T1000 (cell line): ENCODE data around the gene ZFAND3.

ENCODE experiments used
- DNase-seq: peaks from one replicate; lab custom pipeline; 2025; ENCODE audit warnings: mixed read lengths; lab: John Stamatoyannopoulos, UW

ZFAND3 gene

GRCh38 chr6:38134704-38135088 is 315.2 kb downstream of the ZFAND3 start:
- no peak for DNase-seq

GRCh38 chr6:38136547-38136946 is 317.0 kb downstream of the ZFAND3 start:
- DNase-seq = no peak

DNA sequence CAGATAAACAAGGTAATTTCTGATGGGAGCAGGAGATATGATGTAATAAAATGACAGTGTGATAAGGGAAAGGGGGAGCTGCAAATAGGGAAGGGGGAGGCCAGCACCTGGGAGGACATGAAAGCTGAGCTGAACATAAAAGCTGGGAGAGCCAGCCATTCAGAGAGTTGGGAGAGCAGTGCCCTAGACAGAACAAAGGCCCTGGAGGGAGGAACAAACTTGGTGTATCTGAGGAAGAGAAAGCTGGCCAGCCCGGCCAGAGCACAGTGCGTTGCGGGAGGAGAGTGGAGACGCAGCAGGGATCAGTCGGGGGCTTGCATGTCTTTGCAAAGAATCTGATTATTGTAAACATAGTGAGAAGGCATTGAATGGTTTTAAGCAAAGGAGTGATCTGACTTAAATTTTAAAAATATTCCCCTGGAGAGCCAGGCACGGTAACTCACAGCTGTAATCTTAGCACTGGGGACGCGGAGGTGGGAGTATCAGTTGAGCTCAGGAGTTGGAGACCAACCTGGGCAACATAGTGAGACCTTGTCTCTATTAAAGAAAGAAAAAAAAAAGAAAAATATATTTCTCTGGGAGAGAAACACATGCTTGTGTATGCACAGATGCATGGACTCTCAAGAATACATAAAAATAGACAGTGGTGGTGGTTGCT is 318.2 kb downstream of the ZFAND3 start:
- DNase-seq = no peak

- DNase-seq = no peak
These were observed 318.8 kb downstream of the ZFAND3 start for GRCh38 chr6:38138374-38138773.

DNA sequence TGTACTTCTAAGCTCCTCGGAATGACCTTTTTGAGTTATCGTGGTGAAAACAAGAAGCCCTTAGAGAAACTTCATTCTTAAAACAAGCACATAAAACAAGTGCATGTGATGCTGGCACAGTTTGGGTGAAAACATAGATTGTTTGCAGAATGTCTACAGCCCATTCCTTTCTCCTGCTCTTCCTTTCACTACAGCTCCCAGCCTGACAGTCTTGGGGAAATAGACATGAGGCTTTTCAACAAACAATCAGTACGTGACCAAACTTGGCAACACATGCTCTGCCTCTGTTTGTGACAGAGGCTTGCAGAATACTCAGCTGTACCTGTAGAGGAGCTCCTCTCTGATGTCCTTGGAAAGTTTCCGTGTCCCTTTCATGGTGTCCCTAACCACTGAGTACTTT is 321.6 kb downstream of the ZFAND3 start:
- DNase-seq = no peak

DNA sequence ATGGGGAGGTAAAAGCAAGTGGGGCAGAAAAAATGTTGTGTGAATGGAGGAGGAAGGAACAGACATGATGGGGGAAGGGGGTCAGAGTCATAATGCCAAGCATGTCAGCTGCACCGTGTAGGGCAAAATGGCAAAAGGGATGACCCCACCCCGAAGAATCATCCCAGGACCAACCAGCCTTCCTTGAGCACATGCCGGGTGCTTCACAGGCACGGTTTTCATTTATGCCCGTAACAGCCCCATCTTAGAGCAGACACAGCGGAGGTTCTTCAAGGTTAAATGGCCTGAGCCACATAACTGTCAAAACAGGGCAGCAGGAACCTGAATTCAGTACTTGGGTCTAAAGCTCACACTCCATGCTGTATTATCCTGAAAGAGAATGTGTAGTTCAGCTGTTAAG is 322.2 kb downstream of the ZFAND3 start:
- DNase-seq = no peak

DNA sequence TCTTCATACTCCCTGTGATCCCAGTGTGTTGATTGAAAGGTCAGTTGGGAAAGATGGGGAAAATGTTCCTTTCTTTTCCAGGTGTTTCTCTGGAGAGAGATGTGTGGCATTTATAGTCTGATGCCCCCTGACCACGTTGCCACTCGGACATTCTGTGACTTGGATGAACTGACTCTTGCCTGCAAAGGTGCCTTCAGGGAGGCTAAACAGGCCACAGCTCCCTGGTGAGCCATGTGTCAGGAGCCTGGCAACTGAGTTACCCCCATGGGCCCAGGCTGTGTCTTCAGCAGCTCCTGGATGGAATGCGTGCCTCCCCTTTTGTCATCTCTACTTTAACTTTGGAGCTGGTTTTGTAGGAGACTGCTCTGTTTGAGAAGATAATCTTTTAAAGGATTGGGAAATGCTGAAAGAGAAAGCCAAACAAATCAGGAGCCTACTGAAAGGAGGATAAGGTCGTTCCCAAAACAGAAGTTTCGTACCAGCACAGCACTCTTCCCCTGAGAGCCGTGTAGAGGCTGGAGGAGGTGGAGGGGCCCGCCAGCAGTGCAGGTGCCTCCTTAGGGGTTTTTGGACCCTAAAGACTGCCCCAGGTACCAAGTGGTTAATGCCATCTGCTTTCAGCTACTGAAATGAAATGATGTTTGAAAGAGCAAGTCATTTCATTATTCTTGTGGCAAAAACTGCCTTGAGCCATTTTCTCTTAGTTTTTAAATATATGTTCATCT is 322.8 kb downstream of the ZFAND3 start:
- DNase-seq = no peak

- no peak for DNase-seq
These were observed 323.9 kb downstream of the ZFAND3 start for GRCh38 chr6:38143191-38144150.

DNA sequence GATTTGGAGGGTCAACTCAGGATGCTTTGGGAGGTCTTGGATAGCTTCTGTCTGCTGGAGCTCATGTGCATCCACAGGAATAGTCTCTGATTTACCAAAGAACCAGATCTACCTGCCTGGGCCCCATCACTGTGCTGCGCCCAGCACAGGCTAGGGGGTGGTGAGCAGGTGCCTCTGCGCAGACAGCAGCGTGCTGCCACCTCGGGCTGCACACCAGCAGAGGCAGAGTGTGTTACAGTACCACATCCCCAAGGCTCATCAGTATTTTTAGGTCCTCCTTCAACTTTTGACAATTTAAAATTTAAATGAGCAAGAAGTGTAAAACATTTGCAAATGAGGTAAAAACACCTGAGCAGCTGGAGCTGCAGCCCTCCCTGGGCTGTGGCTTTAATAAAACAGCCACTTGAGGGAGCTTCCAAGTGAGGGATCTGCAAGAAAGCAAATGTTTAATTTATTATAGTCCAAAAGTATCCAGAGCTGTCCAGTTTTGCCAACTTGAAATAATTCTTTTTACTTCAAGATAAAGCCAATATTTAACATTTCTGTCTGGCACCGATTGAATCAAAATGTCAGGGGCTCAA is 324.9 kb downstream of the ZFAND3 start:
- DNase-seq = no peak

DNA sequence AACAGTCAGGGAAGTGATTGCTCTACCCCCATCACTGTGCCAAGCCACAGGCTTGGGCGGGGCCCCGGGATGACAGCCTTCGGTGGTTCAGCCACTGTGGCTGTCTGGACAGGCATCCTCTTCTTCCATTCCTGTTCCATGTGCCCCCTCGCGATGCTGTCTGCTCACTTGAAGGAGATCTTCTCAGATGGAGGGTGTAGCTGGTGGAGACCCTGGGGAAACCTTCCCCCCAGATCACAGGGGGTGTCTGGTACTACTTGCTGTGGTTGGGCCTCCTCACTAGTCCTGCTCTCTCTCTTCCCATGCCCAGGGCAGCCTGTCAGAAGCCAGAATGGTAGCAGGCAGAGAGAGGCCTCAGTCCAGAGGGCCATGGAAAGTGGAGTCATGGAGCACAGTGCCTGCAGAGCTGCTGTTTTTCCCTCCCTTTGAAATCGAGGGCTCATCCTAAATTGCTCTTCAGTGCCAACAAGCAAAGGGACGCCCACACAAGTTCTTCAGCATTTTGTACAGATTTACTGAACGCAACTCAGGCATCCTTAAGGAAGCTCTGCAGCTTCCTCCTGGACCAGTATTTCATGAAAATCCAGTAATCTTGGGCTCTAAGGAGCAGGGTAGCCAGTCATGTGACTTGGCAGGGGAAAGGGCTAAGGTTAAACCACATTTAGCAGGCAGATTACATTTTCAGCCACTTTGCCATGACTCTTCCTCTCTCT is 326.6 kb downstream of the ZFAND3 start:
- DNase-seq = no peak

DNA sequence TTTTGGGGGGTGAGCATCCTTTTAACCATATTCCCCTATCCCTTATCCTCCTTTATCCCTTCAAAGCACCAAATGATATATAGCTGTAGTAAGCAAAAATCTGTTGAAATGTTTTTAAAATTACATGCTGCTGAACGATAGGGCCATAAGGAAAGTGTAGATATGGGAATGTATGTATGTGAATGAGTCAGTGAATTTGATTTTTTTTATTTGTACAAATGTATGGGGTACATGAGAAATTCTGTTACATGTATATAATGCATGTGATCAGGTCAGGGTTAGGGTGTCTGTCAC is 327.2 kb downstream of the ZFAND3 start:
- DNase-seq = no peak

DNA sequence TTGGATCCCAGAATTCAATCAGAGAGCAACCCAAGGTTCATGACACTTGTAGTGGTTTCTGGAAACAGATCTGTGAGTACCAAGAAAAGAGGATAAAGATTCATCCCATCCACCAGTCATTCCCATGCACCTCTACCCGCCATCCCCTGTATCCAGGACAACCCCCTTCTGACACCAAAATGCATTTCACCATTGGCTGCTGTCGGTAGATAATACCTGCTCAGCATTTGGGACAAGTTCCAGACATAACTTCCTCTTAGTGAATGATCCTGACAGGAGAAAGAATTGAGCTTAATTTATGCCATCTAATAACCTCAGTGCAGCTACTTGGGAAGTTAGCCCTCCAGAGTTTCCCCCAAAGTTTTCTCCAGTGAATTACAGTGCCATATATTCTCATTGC is 329.1 kb downstream of the ZFAND3 start:
- DNase-seq = no peak

GRCh38 chr6:38149531-38149930 is 330.0 kb downstream of the ZFAND3 start:
- DNase-seq = no peak

GRCh38 chr6:38150021-38150420 is 330.5 kb downstream of the ZFAND3 start:
- no peak for DNase-seq

DNA sequence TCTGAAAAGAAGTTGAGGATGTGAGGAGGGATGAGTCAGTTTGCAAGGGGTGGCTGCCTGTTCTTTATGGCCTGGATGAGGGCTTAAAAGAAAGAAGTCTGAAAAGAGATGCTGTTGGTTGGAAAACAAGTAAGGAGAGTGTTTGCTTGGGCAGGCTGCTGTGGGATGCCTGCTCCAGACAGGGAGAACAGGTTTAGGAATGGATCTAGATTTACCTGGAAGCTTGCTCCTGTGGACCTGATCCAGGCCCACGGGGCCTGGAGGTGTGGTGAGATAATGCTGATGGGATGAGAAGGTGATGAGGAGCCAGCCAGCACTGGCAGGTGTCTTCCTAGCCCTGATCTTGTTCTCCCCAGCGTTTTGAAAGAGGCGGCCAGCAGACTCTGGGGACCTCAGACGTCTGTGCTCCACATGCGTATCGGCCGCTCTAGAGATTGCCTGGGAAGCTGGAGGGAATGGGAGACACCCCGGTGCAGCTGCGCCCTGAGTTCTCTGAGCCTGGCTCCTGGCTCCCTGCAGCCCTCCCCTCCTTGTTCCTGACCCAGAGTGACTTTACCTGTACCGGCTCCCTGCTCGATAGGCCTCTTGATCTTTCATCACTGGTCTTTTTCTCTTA is 331.3 kb downstream of the ZFAND3 start:
- DNase-seq = no peak

DNA sequence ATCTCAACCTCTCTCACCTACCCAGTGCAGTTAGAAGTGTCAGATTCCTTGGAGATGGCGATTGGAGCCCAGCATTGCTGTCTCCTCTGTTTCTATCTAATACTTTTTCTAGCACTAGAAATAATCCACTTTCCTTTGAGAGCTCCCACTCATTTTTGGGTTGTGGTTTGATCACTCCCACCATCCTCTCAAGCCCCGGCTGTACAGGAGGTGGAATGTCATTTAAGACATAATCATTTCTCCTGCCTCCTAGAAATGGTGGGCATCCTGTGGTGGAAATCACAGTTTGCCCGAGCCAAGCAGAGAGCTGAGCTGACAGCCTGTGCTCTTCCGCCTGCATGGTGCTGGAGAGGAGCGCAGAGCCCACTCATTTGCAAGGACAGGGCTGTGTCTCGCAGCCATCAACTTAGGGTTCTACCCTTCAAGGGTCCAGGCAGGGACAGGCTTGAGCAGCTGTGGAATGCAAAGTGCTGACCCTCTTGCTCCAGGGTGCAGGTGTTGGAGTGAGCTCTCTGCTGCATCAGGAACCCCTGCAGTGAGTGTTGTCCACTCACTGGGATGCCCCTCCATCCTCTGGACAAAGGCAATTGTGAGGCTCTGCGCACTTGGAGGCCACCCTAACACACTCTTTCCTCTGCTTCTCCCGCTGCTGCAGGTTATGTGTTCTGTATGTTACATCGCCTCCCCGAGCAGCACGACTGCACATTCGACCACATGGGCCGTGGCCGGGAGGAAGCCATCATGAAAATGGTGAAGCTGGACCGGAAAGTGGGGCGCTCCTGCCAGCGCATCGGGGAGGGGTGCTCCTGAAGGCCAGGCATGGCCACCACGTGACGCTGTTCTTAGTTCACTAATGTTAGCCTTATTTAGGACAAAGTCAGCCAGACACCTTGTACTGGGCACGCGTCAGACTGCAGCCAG is 332.3 kb downstream of the ZFAND3 start:
- no peak for DNase-seq

DNA sequence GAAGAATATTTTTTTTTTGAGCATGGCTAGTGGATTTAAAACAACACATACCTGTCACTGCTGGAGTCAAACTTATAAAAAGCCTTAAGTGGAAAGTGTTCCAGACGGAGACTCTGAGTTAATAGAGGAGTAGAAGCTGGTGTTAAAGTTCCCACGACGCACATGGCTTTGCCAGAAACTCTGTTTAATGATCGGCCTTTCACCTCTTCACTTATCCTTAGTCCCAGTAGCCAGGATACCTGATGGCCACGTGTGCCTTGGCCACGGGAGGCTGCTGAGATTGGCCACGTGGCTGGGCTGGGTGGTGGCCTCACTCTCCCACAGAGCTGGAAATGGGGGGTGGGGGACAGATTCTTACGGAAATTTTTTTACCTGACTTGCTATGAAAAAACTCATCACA is 333.1 kb downstream of the ZFAND3 start:
- no peak for DNase-seq

DNA sequence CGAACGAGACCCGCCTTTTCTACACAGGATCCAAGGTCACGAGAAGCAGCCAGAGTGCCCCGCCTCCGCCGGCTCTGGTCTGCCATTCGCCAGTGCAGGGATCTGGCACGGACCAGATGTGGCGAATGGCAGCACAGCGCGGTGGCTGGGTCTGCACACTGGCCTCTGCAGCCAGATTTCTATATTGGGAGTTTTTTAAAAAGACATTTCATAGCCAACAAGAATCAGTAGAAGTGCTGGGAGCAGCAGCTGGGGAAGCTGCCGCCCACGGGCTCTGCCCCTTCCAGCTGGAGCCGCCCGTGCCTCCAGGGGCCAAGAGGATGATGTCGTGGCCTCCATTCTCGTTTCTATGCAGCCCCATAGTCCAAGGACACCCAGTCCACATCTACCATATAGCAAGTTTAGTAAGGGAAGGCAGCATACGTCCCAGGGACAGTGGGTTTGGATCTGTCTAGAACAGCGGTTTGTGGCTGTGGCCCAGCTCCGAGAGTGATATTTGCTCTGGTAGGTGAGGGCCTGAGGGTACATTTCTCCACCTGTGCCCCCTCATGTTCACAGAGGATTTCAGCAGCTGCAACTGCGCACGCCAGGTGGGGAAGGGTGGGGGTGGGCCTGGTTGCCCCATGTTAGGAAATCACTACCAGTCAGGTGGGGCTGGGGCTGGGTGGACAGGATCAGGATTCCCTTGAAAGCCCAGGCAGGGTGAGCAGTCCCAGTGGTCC is 333.7 kb downstream of the ZFAND3 start:
- DNase-seq = no peak

DNA sequence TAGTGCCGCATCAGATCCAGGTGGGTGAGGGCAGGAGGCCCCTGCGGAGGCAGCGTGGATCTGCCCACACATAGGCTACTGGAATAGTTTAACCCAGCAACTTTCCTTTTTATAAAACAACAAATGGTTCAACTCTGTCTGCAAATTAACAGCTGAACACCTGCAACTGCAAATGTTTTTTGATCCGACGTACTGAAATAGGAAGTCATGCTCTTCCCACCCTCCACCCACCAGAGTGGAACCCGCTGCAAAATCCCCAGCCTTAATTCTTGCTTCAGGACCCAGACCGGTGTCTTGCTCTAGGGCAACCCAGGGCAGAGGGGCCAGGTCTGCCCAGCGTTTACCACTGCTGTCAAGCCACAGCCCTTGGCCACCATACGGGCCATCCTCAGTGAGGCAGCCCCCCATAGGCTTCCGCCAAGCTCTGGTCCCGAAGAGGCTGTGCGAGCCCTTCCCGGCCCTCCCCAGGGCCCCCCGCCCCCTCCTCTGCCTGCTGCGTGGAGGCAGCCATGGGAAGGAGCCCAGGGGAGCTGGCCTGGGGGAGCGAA is 334.3 kb downstream of the ZFAND3 start:
- DNase-seq = no peak
